ENCODE results near the gene HOXD9.

Gene HOXD9

GRCh38 chr2:176162911-176163671 lies 40.6 kb downstream of the HOXD9 start:
- no peak for TF ChIP-seq CEBPB (IDR thresholded peaks at IDR 0.05)
- TF ChIP-seq EP300 (IDR thresholded peaks at IDR 0.05; ENCODE audit: borderline replicate concordance) = no peak
- TF ChIP-seq NFIC (IDR thresholded peaks at IDR 0.05) = no peak
- no peak for TF ChIP-seq REST (IDR thresholded peaks at IDR 0.05; ENCODE audit: low read depth)
- TF ChIP-seq YY1 (IDR thresholded peaks at IDR 0.05; ENCODE audit: low read depth) = no peak

DNA sequence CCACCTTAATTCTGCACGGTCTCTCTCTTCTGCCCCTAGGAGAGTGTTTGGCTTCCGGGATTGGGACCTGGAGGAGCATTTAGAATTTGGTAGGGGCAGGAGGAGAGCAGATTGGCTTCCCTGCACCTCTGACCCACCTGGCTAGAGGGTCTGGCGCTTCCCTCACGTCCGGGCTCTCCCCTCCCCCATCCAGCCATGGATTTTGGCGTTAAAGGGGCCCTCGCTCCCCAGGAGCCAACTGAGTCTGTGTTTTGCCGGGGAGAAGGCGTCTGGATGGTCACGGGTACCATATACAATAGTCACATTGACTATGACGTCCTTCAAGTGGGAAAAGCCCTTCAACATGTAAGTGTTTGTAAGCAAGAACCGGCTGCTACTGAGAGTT lies 41.1 kb downstream of the HOXD9 start:
- TF ChIP-seq EP300 (IDR thresholded peaks at IDR 0.05; ENCODE audit: borderline replicate concordance) = no peak
- no peak for TF ChIP-seq ZBTB7A (IDR thresholded peaks at IDR 0.05; ENCODE audit: low read depth)
- no peak for TF ChIP-seq CREB1 (IDR thresholded peaks at IDR 0.05; ENCODE audit: low read depth)
- TF ChIP-seq RAD21 (IDR thresholded peaks at IDR 0.05; ENCODE audit: low read depth) = no peak
- no peak for TF ChIP-seq MAX (IDR thresholded peaks at IDR 0.05)
- no peak for TF ChIP-seq USF1 (IDR thresholded peaks at IDR 0.05)
- TF ChIP-seq TAF1 (IDR thresholded peaks at IDR 0.05; ENCODE audit: low read depth) = no peak
- no peak for TF ChIP-seq EGR1 (IDR thresholded peaks at IDR 0.05)
- TF ChIP-seq FOXM1 (IDR thresholded peaks at IDR 0.05; ENCODE audit: borderline replicate concordance, low read depth) = no peak
- TF ChIP-seq YY1 (IDR thresholded peaks at IDR 0.05; ENCODE audit: low read depth) = no peak
- no peak for TF ChIP-seq CEBPB (IDR thresholded peaks at IDR 0.05)
- no peak for TF ChIP-seq TEAD4 (IDR thresholded peaks at IDR 0.05)
- TF ChIP-seq NFIC (IDR thresholded peaks at IDR 0.05) = no peak
- no peak for TF ChIP-seq REST (IDR thresholded peaks at IDR 0.05; ENCODE audit: low read depth)
- no peak for TF ChIP-seq TCF12 (IDR thresholded peaks at IDR 0.05; ENCODE audit: low read depth)

- TF ChIP-seq TAF1 (IDR thresholded peaks at IDR 0.05; ENCODE audit: low read depth) (no peak), EP300 (IDR thresholded peaks at IDR 0.05; ENCODE audit: borderline replicate concordance) (no peak), USF1 (IDR thresholded peaks at IDR 0.05) (no peak), TEAD4 (IDR thresholded peaks at IDR 0.05) (no peak), RAD21 (IDR thresholded peaks at IDR 0.05; ENCODE audit: low read depth) (no peak), CREB1 (IDR thresholded peaks at IDR 0.05; ENCODE audit: low read depth) (no peak), MAX (IDR thresholded peaks at IDR 0.05) (no peak), EGR1 (IDR thresholded peaks at IDR 0.05) (no peak)
These were observed 41.7 kb downstream of the HOXD9 start for GRCh38 chr2:176164201-176164600.

DNA sequence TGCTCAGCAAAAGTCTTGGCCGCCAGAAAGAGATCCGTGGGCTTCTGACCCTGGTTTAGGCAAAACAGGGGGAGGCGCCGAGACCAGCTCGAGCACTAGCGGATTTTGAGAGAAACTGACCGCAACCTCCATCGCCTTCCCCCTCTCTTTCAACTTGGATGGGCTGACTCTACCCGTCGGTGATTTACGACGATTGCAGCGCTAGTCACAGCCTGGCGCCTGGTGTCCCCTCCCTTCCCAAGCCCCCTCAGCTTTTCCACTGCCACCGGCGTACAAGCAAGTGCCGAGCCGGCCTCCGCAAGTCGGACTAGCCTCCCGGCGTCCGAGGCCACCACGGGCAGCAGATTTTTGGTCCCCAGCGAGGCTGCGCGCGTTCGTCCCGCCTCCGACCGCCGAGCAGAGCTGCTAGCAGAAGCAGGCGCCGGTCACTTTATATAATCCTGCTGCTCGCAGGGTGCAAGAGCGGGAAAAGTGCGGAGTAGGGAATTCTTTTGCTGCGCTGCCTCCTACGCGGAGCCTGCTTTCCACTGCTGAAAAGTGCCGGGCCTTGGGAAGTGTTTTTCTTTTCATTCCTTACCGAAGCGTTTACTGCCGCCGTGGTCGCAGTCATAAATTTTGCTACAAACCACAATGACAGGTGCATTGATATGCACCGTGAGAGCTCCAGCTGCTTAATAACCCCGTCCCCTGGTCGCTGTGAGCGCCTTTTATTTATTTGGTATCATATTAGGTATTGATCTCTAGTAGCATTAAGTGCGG lies 42.3 kb downstream of the HOXD9 start:
- TF ChIP-seq REST (IDR thresholded peaks at IDR 0.05; ENCODE audit: low read depth) (no peak), CREB1 (IDR thresholded peaks at IDR 0.05; ENCODE audit: low read depth) (no peak), NFIC (IDR thresholded peaks at IDR 0.05) (no peak), FOXM1 (IDR thresholded peaks at IDR 0.05; ENCODE audit: borderline replicate concordance, low read depth) (no peak), TAF1 (IDR thresholded peaks at IDR 0.05; ENCODE audit: low read depth) (no peak), EP300 (IDR thresholded peaks at IDR 0.05; ENCODE audit: borderline replicate concordance) (no peak), RAD21 (IDR thresholded peaks at IDR 0.05; ENCODE audit: low read depth) (no peak), CEBPB (IDR thresholded peaks at IDR 0.05) (no peak), TEAD4 (IDR thresholded peaks at IDR 0.05) (no peak), ZBTB7A (IDR thresholded peaks at IDR 0.05; ENCODE audit: low read depth) (no peak), TCF12 (IDR thresholded peaks at IDR 0.05; ENCODE audit: low read depth) (no peak), YY1 (IDR thresholded peaks at IDR 0.05; ENCODE audit: low read depth) (no peak), USF1 (IDR thresholded peaks at IDR 0.05) (no peak), EGR1 (IDR thresholded peaks at IDR 0.05) (no peak), MAX (IDR thresholded peaks at IDR 0.05) (no peak)

All from Ishikawa (cell line).